Endothelial cell of umbilical vein (primary cell): ENCODE measurements around the gene WIF1.

Experiments
- EZH2 ChIP-seq: IDR thresholded peaks from 2 replicates; pipeline ENCODE4 v1.6.1; 2012; ENCODE audit warnings: borderline replicate concordance, low read depth, mild to moderate bottlenecking, moderate library complexity, low read length, inconsistent platforms; ENCODE audit not compliant: severe bottlenecking
- GATA2 ChIP-seq: IDR thresholded peaks from 2 replicates; pipeline ENCODE4 v1.7.0; 2011; ENCODE audit warnings: low read depth, mild to moderate bottlenecking, moderate library complexity, mixed read lengths, low read length; ENCODE audit not compliant: insufficient read length, insufficient read depth
- POLR2A ChIP-seq: IDR thresholded peaks from 2 replicates; pipeline ENCODE4 v1.6.1; 2012; ENCODE audit warnings: low read depth, mild to moderate bottlenecking, control low read depth, low read length
- POLR2AphosphoS5 ChIP-seq: IDR thresholded peaks from 2 replicates; pipeline ENCODE4 v1.6.1; 2012; ENCODE audit warnings: low read depth, mild to moderate bottlenecking, control low read depth, low read length, moderate library complexity; ENCODE audit not compliant: insufficient read depth
- TF ChIP-seq, protein P1 (sequence below), 2 donors: IDR thresholded peaks; 1 replicate in 1 of 2; 2 replicates in 1 of 2; pipeline ENCODE4 v1.5.1; 2011; ENCODE audit warnings: low read length in 2 of 2, mild to moderate bottlenecking in 2 of 2, moderate library complexity in 2 of 2, control low read depth in 1 of 2, inconsistent platforms in 1 of 2, low read depth in 1 of 2; ENCODE audit not compliant: insufficient read depth in 1 of 2; ENCODE audit errors: extremely low read depth in 1 of 2

DNA sequence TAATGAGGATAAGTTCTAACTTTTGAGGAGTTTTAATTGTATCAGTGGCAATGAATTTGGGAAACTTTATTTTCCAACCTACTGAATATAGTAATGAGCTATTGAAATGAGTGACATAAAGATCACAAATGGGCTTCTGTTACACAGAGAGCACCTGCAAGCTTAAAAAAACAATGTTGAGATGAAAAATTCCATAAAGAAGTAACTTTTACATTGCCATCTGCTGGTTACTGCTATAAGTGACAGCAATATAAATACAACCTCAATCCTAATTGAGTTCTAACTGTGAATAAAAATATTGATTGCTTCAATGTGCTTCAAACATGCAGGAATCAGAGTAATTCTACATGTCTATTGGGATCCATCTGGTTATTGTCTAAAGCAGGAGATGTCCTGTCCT, 14.2 kb downstream of the WIF1 start:
- no peak for TF ChIP-seq POLR2A
- TF ChIP-seq POLR2AphosphoS5, result no peak
- TF ChIP-seq EZH2, result no peak
- TF ChIP-seq, protein P1, sequence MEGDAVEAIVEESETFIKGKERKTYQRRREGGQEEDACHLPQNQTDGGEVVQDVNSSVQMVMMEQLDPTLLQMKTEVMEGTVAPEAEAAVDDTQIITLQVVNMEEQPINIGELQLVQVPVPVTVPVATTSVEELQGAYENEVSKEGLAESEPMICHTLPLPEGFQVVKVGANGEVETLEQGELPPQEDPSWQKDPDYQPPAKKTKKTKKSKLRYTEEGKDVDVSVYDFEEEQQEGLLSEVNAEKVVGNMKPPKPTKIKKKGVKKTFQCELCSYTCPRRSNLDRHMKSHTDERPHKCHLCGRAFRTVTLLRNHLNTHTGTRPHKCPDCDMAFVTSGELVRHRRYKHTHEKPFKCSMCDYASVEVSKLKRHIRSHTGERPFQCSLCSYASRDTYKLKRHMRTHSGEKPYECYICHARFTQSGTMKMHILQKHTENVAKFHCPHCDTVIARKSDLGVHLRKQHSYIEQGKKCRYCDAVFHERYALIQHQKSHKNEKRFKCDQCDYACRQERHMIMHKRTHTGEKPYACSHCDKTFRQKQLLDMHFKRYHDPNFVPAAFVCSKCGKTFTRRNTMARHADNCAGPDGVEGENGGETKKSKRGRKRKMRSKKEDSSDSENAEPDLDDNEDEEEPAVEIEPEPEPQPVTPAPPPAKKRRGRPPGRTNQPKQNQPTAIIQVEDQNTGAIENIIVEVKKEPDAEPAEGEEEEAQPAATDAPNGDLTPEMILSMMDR (IDR thresholded peaks at IDR 0.05; ENCODE audit: extremely low read depth in 1 of 2, insufficient read depth in 1 of 2, low read depth in 1 of 2, low read length in 2 of 2), result peak in 1 of 2 donors; percentile 24
- no peak for TF ChIP-seq GATA2
